Activated naive CD4-positive, alpha-beta T cell treated with anti-CD3 and anti-CD28 coated beads, Interleukin-2, amount 10 ng/mL, durations not matched to agents 7 days and 5 days (primary cell): ENCODE results near the gene SARDH.

ENCODE experiments used
- CTCF ChIA-PET: fragments of 350-600 bp; sonication (Branson Sonifier 250); formaldehyde crosslinking; loops from one replicate; lab custom pipeline; 2021; ENCODE audit warnings: antibody characterized with exemption; lab: Charles Lee
- DNase-seq: peaks from one replicate; pipeline ENCODE4 v3.0.0-alpha.2; 2020
- H3K27ac Mint-ChIP-seq: one replicate; pipeline ENCODE4 v1.8.0; 2021; ENCODE audit warnings: mild to moderate bottlenecking, moderate library complexity, mixed read lengths
- H3K27me3 Mint-ChIP-seq: one replicate; pipeline ENCODE4 v1.8.0; 2021; ENCODE audit warnings: mild to moderate bottlenecking, mixed read lengths
- H3K36me3 Mint-ChIP-seq: one replicate; pipeline ENCODE4 v1.8.0; 2021; ENCODE audit warnings: mixed read lengths
- H3K4me1 Mint-ChIP-seq: one replicate; pipeline ENCODE4 v1.8.0; 2021; ENCODE audit warnings: mixed read lengths
- H3K4me3 Mint-ChIP-seq: one replicate; pipeline ENCODE4 v1.8.0; 2021; ENCODE audit warnings: mild to moderate bottlenecking, moderate library complexity, mixed read lengths
- H3K9me3 Mint-ChIP-seq: one replicate; pipeline ENCODE4 v1.8.0; 2021; ENCODE audit warnings: mixed read lengths

SARDH gene

GRCh38 chr9:133643978-133644760 is 94.0 kb downstream of the SARDH start:
- Mint-ChIP-seq H3K27me3 (peaks cover 16% of the 10 kb centered on the region), H3K9me3 (no peaks in the 10 kb centered on the region), H3K27ac (no peak overlapping the region), H3K4me3 (no peak overlapping the region), H3K4me1 (no peaks in the 10 kb centered on the region), H3K36me3 (no peaks in the 10 kb centered on the region)
- CTCF ChIA-PET = no interaction called here
- DNase-seq = no peak

GRCh38 chr9:133643362-133643755 is 94.8 kb downstream of the SARDH start:
- Mint-ChIP-seq H3K4me3 (no peak overlapping the region), H3K27me3 (peaks cover 15% of the 10 kb centered on the region), H3K27ac (no peak overlapping the region), H3K9me3 (no peaks in the 10 kb centered on the region), H3K36me3 (no peaks in the 10 kb centered on the region), H3K4me1 (no peaks in the 10 kb centered on the region)
- CTCF ChIA-PET = no interaction called here
- no peak for DNase-seq

DNA sequence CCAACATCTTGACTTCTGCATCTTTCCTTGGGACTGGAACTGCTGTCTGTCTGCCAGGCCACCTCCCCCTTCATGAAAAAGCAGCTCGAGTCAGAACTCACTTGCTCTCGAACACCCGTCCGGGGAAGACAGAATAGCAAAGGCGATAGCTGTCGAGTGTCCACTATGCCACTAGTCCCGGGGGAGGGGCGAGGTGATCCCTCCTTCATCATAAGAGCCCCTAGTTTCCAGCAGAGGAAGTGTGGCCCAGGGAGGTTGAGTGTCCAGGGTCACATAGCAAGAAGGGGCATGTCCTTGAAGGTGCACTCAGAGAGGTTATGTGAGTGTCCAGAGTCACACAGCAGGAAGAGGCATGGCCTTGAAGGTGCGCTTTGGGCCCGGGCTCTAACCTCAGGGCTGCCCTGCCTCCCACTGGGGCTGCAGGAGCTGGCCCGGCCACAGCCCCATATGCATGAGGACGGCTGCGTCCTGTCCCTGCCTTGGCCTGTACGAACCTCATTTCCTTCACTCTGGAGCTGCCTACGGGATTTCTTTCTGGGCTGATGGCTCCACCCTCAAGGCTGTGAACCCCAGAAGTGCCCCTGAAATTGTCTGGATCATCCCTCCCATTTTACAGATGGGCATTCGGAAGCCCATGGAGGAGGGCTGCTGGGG is 95.3 kb downstream of the SARDH start:
- Mint-ChIP-seq H3K27ac (no peak overlapping the region), H3K4me3 (no peak overlapping the region), H3K4me1 (no peaks in the 10 kb centered on the region), H3K27me3 (peaks cover 13% of the 10 kb centered on the region), H3K9me3 (no peaks in the 10 kb centered on the region), H3K36me3 (no peaks in the 10 kb centered on the region)
- DNase-seq = no peak
- CTCF ChIA-PET = no interaction called here

DNA sequence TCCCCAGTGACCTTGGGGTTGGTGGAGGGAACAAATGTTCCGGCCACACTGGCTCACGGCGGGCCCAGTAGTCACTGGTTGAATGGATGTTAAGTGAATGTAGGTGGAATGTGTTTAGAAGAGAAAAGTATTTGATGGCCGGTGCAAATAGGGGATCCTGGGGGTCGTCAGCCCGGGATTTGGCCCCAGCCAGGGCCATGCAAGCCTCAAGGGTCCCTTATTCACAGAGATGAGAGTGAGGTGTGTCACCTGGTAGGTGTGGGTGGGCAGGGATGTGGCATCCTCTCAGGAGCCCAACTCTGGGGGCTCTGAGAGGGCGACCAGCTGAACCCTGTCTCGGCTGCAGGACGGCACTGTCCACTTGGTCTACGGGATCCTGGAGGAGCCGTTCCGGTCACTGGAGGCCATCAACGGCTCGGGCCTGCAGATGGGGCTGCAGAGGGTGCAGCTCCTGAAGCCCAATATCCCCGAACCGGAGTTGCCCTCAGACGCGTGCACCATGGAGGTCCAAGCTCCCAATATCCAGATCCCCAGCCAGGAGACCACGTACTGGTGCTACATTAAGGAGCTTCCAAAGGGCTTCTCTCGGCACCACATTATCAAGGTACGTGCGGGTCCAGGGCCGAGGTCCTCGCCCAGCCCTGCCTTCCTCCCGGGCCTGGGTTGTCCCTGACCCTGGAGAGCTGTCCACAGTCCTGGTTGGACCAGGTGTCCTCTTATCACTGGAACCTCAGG is 96.1 kb downstream of the SARDH start:
- CTCF ChIA-PET = no interaction called here
- H3K9me3 Mint-ChIP-seq = no peaks in the 10 kb centered on the region
- H3K27me3 Mint-ChIP-seq = peaks cover 11% of the 10 kb centered on the region
- no peak for DNase-seq
- H3K27ac Mint-ChIP-seq = no peak overlapping the region
- H3K36me3 Mint-ChIP-seq = no peaks in the 10 kb centered on the region
- no peak overlapping the region for H3K4me3 Mint-ChIP-seq
- H3K4me1 Mint-ChIP-seq = no peaks in the 10 kb centered on the region

- peaks cover 11% of the 10 kb centered on the region for H3K27me3 Mint-ChIP-seq
- no peaks in the 10 kb centered on the region for H3K9me3 Mint-ChIP-seq
- CTCF ChIA-PET = no interaction called here
- no peaks in the 10 kb centered on the region for H3K36me3 Mint-ChIP-seq
- H3K4me3 Mint-ChIP-seq = no peak overlapping the region
- no peak overlapping the region for H3K27ac Mint-ChIP-seq
- no peak for DNase-seq
- no peaks in the 10 kb centered on the region for H3K4me1 Mint-ChIP-seq
Measured at GRCh38 chr9:133641396-133641655, 96.8 kb downstream of the SARDH start.

- Mint-ChIP-seq H3K27me3 (peaks cover 7% of the 10 kb centered on the region), H3K9me3 (no peaks in the 10 kb centered on the region), H3K4me3 (no peak overlapping the region), H3K4me1 (no peaks in the 10 kb centered on the region), H3K36me3 (no peaks in the 10 kb centered on the region), H3K27ac (no peak overlapping the region)
- no peak for DNase-seq
- CTCF ChIA-PET = no interaction called here
Measured at GRCh38 chr9:133640580-133641395, 97.4 kb downstream of the SARDH start.

DNA sequence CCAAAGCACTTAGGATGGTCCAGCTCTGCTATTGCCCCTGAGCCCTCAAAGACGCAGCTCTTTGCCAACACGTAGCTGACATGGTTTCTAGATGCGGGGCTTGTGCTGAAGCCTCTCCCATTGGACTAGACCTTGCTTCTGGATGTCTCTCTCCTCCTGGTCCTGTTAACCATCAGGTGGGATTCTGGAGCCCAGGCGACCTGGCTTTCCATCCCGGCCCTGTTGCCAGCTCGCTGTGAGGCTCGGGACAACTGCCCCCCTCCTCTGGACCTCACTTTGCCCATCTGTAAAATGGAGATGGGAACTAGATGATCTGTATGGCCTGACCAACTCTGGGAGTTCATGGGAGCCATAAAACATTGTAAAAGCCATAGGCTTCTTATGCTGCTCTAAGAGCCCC is 98.0 kb downstream of the SARDH start:
- Mint-ChIP-seq H3K9me3 (no peaks in the 10 kb centered on the region), H3K36me3 (no peaks in the 10 kb centered on the region), H3K27ac (no peak overlapping the region), H3K4me3 (no peak overlapping the region), H3K27me3 (peaks cover 8% of the 10 kb centered on the region), H3K4me1 (no peaks in the 10 kb centered on the region)
- no peak for DNase-seq
- CTCF ChIA-PET = no interaction called here

DNA sequence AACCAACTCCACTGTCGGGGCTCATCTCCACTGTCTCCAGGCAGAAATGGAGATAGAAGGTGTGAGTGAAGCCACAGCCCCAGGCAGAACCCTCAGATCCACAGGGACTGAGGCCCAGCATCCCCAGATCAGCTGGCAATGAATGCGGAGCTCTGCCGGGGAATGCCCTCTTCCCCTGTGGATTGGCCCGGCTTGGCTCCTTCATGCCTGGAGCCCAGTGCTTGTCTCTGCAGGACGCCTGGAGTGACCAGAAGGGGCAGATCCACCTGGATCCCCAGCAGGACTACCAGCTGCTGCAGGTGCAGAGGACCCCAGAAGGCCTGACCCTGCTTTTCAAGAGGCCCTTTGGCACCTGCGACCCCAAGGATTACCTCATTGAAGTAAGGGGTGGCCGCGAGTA is 98.5 kb downstream of the SARDH start:
- no peaks in the 10 kb centered on the region for H3K36me3 Mint-ChIP-seq
- H3K27ac Mint-ChIP-seq = peak overlapping the region; percentile 45
- H3K9me3 Mint-ChIP-seq = no peaks in the 10 kb centered on the region
- H3K4me3 Mint-ChIP-seq = no peak overlapping the region
- no peaks in the 10 kb centered on the region for H3K4me1 Mint-ChIP-seq
- peaks cover 12% of the 10 kb centered on the region for H3K27me3 Mint-ChIP-seq
- DNase-seq = no peak
- CTCF ChIA-PET = no interaction called here

- no peaks in the 10 kb centered on the region for H3K36me3 Mint-ChIP-seq
- CTCF ChIA-PET = no interaction called here
- H3K4me3 Mint-ChIP-seq = no peak overlapping the region
- peaks cover 12% of the 10 kb centered on the region for H3K27me3 Mint-ChIP-seq
- H3K27ac Mint-ChIP-seq = no peak overlapping the region
- H3K4me1 Mint-ChIP-seq = no peaks in the 10 kb centered on the region
- no peaks in the 10 kb centered on the region for H3K9me3 Mint-ChIP-seq
- DNase-seq = no peak
Measured at GRCh38 chr9:133638711-133639110, 99.4 kb downstream of the SARDH start.

DNA sequence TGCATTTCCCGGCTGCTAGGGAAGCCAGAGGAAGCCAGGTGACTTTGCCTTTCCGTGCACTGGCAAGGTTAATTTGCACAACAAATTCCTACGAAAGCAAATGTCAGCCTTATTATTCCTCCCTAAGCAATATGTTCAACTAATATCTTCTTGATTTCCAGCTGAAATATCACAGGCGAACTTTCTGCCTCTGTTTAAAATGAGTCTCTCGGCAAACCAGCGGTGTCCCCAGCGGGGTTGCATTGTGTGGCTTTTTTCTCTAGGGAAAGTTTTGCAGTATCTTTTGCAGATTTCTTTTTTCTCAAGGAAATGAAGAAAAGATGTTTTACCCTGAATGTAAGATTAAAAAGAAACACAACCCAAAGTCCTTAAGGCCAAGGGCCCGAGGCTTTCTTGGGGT is 100.1 kb downstream of the SARDH start:
- no peak overlapping the region for H3K4me3 Mint-ChIP-seq
- DNase-seq = no peak
- H3K27me3 Mint-ChIP-seq = peaks cover 12% of the 10 kb centered on the region
- H3K9me3 Mint-ChIP-seq = no peaks in the 10 kb centered on the region
- H3K36me3 Mint-ChIP-seq = no peaks in the 10 kb centered on the region
- H3K4me1 Mint-ChIP-seq = no peaks in the 10 kb centered on the region
- H3K27ac Mint-ChIP-seq = no peak overlapping the region
- CTCF ChIA-PET = no interaction called here

DNA sequence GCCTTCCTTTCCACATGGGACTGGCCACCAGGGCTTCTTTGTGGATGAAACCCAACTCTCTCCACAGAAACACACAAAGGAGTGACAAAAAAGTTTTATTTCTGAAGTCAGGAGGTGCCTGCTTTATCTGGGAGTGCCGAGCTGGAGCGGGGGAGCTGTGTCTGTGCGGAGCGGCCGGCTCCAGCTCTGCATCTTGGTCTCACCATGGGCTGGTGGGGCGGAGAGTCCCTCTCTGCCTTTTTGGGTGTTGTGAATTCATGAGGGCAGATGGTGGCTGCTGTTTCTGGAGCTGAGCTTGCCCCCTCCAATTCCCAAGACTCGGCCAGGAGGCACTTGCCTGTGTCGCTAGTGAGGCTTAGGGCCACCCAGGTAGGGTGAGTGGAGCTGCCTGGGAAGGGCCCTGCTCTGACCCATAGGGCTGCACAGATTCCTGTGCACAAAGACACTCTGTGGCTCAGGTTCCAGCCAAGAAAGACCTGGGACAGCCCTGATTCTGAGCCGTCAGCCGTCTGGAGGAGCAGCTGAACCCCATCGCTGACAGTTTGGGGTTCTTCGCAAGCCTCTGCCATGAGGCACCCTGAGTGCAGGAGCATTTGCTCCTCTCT is 100.6 kb downstream of the SARDH start:
- no peak for DNase-seq
- H3K4me3 Mint-ChIP-seq = no peak overlapping the region
- no peaks in the 10 kb centered on the region for H3K4me1 Mint-ChIP-seq
- CTCF ChIA-PET = no interaction called here
- no peaks in the 10 kb centered on the region for H3K36me3 Mint-ChIP-seq
- peaks cover 12% of the 10 kb centered on the region for H3K27me3 Mint-ChIP-seq
- no peak overlapping the region for H3K27ac Mint-ChIP-seq
- H3K9me3 Mint-ChIP-seq = no peaks in the 10 kb centered on the region

GRCh38 chr9:133636902-133637301 is 101.2 kb downstream of the SARDH start:
- CTCF ChIA-PET = no interaction called here
- no peak for DNase-seq
- Mint-ChIP-seq H3K4me1 (no peaks in the 10 kb centered on the region), H3K9me3 (no peaks in the 10 kb centered on the region), H3K36me3 (no peaks in the 10 kb centered on the region), H3K27me3 (peaks cover 12% of the 10 kb centered on the region), H3K4me3 (no peak overlapping the region), H3K27ac (no peak overlapping the region)

GRCh38 chr9:133635533-133636531 is 102.3 kb downstream of the SARDH start, which contains the start of gene DBH:
Gene DBH (plus strand): TSS chr9:133636363. CDS start chr9:133636372, 9 bp downstream.
- Mint-ChIP-seq H3K27ac (no peak within 1 kb of the TSS), H3K27me3 (peaks cover 12% of the 10 kb centered on the region), H3K36me3 (no peaks in the 10 kb centered on the region), H3K9me3 (no peaks in the 10 kb centered on the region), H3K4me3 (no peak within 1 kb of the TSS), H3K4me1 (no peaks in the 10 kb centered on the region)
- no peak for DNase-seq
- CTCF ChIA-PET = no interaction called here
